Adrenal gland (tissue), 12 donors: ENCODE data around the gene PATJ. TPM values are rescaled to one million over a fixed set of nuclear protein-coding genes. Genes with fewer than 3 reads are reported as not detected.
"Not testable (repeated sequence)": the region's sequence is repeated elsewhere in the genome, so short reads cannot be mapped to it uniquely, and the experiment has no call there.

Source experiments
- DNase-seq, 7 donors: peaks; one replicate each; pipeline ENCODE4 v3.0.0-alpha.2; 2019 to 2020
- H3K27ac ChIP-seq, 5 donors: fragments of 200-600 bp; sonication (generic) in 4 of 5; 1 replicate in 3 of 5; 2 replicates in 2 of 5; pipeline versions ENCODE4 v1.5.1 to v1.8.0; 2016 to 2020; ENCODE audit warnings: mild to moderate bottlenecking in 1 of 5
- H3K27me3 ChIP-seq: fragments of 200-600 bp; 2 replicates; pipeline ENCODE4 v1.8.0; 2021
- H3K36me3 ChIP-seq, 2 donors: fragments of 200-600 bp; replicated peaks in 1 of 2; 1 replicate in 1 of 2; 2 replicates in 1 of 2; pipeline versions ENCODE4 v1.5.1 to v1.8.0; 2018 to 2022
- H3K4me1 ChIP-seq, 2 donors: fragments of 200-600 bp; replicated peaks in 1 of 2; 1 replicate in 1 of 2; 2 replicates in 1 of 2; pipeline versions ENCODE4 v1.5.1 to v1.8.0; 2018 to 2021
- H3K4me3 ChIP-seq, 4 donors: fragments of 200-600 bp; sonication (generic) in 3 of 4; one replicate each; pipeline ENCODE4 v1.5.1; 2016 to 2018
- H3K9me3 ChIP-seq, 3 donors: fragments of 200-600 bp; sonication (generic) in 1 of 3; replicated peaks in 1 of 3; 1 replicate in 2 of 3; 2 replicates in 1 of 3; pipeline versions ENCODE4 v1.5.1 to v1.8.0; 2016 to 2021
- CTCF ChIP-seq, 6 experiments: fragments of 450-650 bp in 4 of 6; fragments of 200-600 bp in 2 of 6; sonication (generic) in 1 of 6; IDR thresholded peaks; 1 replicate in 5 of 6; 2 replicates in 1 of 6; pipeline versions ENCODE4 v1.5.1 to v1.8.0; 2016 to 2021; ENCODE audit warnings: antibody characterized with exemption in 6 of 6, mild to moderate bottlenecking in 2 of 6, moderate library complexity in 1 of 6
- POLR2A ChIP-seq, 2 donors: fragments of 450-650 bp; IDR thresholded peaks; one replicate each; pipeline ENCODE4 v1.6.1; 2017; ENCODE audit warnings: antibody characterized with exemption in 2 of 2, mild to moderate bottlenecking in 2 of 2, moderate library complexity in 1 of 2
- WGBS, 4 donors: extraction: QIAGEN DNeasy Blood & Tissue Kit in 2 of 4; methylation state at CpG; one replicate each; pipeline versions ENCODE4 v1.1.5 to v1.1.7; 2013 to 2017; 5-methylcytosine and 5-hydroxymethylcytosine counted together
- intact Hi-C, 2 donors: fragments of 100-400 bp; cut with DNase I; formaldehyde crosslinking; loops; one replicate each; pipeline versions ENCODE4 v1.14.1 to v1.15.0; 2022 to 2023
- polyA plus RNA-seq, 3 donors: library from polyadenylated mRNA; stranded (reverse); fragments of 200-250 nt in 2 of 3; fragments of 350-450 nt in 1 of 3; fragmentation: Illumina TruSeq in 1 of 3; extraction: RNeasy Lipid Tissue Mini Kit (QIAGEN cat#74804) in 1 of 3; gene quantifications; one replicate each; pipeline ENCODE4 v1.2.3, GENCODE V29; 2013 to 2014
- total RNA-seq, 9 donors: library from RNA; depleted of rRNA in 4 of 9; stranded (reverse); fragments of >200 nt in 4 of 9; fragments of 120-200 nt in 1 of 9; fragmentation: NEBNext Ultra II Directional in 1 of 9; extraction: Animal tissue kit (Norgen Biotek cat#: 25700) in 1 of 9; gene quantifications; one replicate each; pipeline versions ENCODE4 v1.1.0 to v1.2.4, GENCODE V29; 2013 to 2023
- donor health status: healthy with polysubstance abuse.
- donor health status: Bipolar disorder and iron deficiency.
- donor health status: DM: yes; HTN: yes; CAD: no.
- donor health status: DM: no; HTN: no; CAD: no.
- donor health status: DM: no; HTN: no; CAD: no.
- donor health status: DM: yes; HTN: yes; CAD: no.

Gene PATJ
- total and polyA plus RNA-seq, 12 donors, result 6.8 to 36.6 (median 23.4) TPM

DNA sequence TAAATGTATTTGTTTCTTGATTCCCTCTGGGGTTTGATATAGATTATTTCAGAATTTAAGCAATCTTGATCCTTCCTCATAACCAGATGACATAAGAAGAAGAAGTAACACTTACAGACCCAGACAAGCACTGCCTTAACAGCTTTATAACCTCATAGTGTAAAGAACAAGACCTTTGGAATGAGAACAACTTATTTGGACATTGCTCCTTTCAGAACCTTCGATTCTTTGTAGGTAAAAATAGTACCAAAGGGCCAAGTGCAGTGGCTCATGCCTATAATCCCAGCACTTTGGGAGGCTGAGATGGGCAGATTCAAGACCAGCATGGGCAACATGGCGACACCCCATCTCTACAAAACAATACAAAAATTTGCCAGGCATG lies 32.4 kb upstream of the PATJ start:
- no peak overlapping the region for H3K4me3 ChIP-seq
- peaks cover 13 to 17% of the 10 kb centered on the region in 2 donors for H3K4me1 ChIP-seq
- H3K36me3 ChIP-seq, result peaks cover 0 to 26% of the 10 kb centered on the region in 2 donors
- H3K27ac ChIP-seq, result no peak overlapping the region
- intact Hi-C loops, result no loop called here
- 92 to 100% (median 98%) methylated on average over 2 of the region's 2 CpGs for WGBS, 4 donors
- DNase-seq, result no peak
- no peaks in the 10 kb centered on the region for H3K27me3 ChIP-seq
- TF ChIP-seq POLR2A (IDR thresholded peaks at IDR 0.05), result no peak
- TF ChIP-seq CTCF (IDR thresholded peaks at IDR 0.05), result no peak
- no peaks in the 10 kb centered on the region for H3K9me3 ChIP-seq

- H3K9me3 ChIP-seq, H3K27me3 ChIP-seq, H3K27ac ChIP-seq, H3K4me3 ChIP-seq, intact Hi-C loops: not testable (repeated sequence)
- peaks cover 13 to 17% of the 10 kb centered on the region in 2 donors for H3K4me1 ChIP-seq
- peaks cover 0 to 13% of the 10 kb centered on the region in 2 donors for H3K36me3 ChIP-seq
- 79 to 89% (median 85%) methylated on average over 4 of the region's 4 CpGs for WGBS, 4 donors
- DNase-seq, result peak in 3 of 7 donors; percentile 14 to 29 (median 24)
Observed at GRCh38 chr1:61711257-61711656, 31.0 kb upstream of the PATJ start.

- Histone ChIP-seq H3K27ac (no peak overlapping the region), H3K36me3 (peaks cover 0 to 7% of the 10 kb centered on the region in 2 donors), H3K4me3 (no peak overlapping the region), H3K4me1 (peaks cover 13 to 17% of the 10 kb centered on the region in 2 donors), H3K9me3 (no peaks in the 10 kb centered on the region), H3K27me3 (no peaks in the 10 kb centered on the region)
- TF ChIP-seq POLR2A (IDR thresholded peaks at IDR 0.05) (no peak), CTCF (IDR thresholded peaks at IDR 0.05) (no peak)
- no peak for DNase-seq
- intact Hi-C loops, result no loop called here
Observed at GRCh38 chr1:61711969-61712368, 30.3 kb upstream of the PATJ start.

DNA sequence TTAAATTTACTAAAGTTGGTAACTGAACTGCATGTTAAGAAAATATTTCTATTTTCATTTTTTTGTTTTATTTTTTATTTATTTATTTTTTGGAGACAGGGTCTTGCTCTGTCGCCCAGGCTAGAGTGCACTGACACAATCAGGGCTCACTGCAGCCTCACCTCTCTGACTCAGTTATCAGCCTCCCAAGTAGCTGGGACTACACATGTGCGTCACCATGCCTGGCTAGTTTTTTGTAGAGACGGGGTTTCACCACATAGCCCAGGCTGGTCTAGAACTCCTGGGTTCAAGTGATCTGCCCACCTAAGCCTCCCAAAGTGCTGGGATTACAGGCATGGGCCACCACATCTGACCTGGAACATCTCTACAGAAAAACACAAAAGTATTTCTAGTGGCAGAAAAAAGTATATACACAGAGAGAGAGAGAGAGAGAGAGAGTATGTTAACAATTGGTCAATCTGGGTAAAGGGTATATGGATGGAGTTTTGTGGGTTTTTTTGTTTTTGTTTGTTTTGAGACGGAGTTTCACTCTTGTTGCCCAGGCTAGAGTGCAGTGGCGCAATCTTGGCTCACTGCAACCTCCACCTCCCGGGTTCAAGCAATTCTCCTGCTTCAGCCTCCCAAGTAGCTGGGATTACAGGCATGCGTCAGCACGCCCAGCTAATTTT lies 23.1 kb upstream of the PATJ start:
- DNase-seq, H3K27me3 ChIP-seq, H3K36me3 ChIP-seq, H3K27ac ChIP-seq, H3K9me3 ChIP-seq, intact Hi-C loops, H3K4me3 ChIP-seq: not testable (repeated sequence)
- 94 to 98% (median 96%) methylated on average over 8 of the region's 8 CpGs for WGBS, 4 donors
- H3K4me1 ChIP-seq, result peaks cover 5 to 20% of the 10 kb centered on the region in 2 donors

DNA sequence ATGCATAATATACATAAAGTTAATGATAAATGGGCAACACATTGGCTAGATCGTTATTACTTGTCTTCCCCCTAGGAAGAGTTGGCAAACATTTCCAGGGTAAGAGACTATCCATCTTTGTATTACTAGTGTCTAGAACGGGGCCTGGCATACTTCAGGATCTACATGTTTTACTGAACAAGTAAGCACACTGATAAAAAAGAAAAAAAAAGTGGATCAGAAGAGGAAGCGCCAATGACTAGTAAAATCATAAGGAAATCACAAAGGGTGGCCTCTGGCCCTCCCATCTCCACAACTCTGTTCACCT lies 17.8 kb upstream of the PATJ start:
- Histone ChIP-seq H3K4me1 (peaks cover 7 to 33% of the 10 kb centered on the region in 2 donors), H3K27me3 (no peaks in the 10 kb centered on the region), H3K27ac (peak overlapping the region in 4 of 5 donors; percentile 84 to 93 (median 86)), H3K36me3 (peaks cover 0 to 7% of the 10 kb centered on the region in 2 donors), H3K4me3 (peak overlapping the region; percentile 71 to 84 (median 76)), H3K9me3 (no peaks in the 10 kb centered on the region)
- no peak for DNase-seq
- WGBS, 4 donors, result 0 to 3% (median 2%) methylated on average over 3 of the region's 3 CpGs
- intact Hi-C loops, result no loop called here
- TF ChIP-seq POLR2A (IDR thresholded peaks at IDR 0.05) (no peak), CTCF (IDR thresholded peaks at IDR 0.05) (no peak)
